OCI-LY1 (cell line): Measurements from ENCODE around the gene CYSLTR1.

Source experiments
- EZH2 ChIP-seq: fragments of 200-600 bp; sonication (generic), shearing (Covaris generic); IDR thresholded peaks from 2 replicates; pipeline ENCODE4 v1.8.0; 2017; ENCODE audit warnings: borderline replicate concordance, mixed run types, mild to moderate bottlenecking, antibody characterized with exemption, low read length, moderate library complexity, mixed read lengths
- TF ChIP-seq, protein P1 (sequence below): fragments of 200-600 bp; sonication (generic), shearing (Covaris generic); IDR thresholded peaks from 2 replicates; pipeline ENCODE4 v1.5.1; 2017; ENCODE audit warnings: mild to moderate bottlenecking, antibody characterized with exemption, low read length, moderate library complexity, mixed read lengths

DNA sequence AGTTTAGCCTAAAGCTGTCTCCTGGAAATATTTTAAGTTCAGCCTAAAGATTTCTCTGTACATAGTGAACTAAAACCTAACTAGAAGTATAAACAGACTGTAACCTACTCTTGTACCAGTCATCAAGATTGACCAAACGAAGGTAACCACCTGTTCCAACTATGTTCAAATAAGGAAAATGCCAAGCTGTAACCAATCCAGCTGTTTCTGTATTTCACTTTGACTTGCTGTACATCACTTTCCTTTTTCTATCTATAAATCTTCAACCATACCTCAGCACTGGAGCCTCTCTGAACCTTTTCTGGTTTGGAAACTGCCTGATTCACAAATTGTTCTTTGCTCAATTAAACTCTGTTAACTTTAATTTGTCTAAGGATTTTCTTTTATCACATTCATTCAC lies 3.1 kb upstream of the CYSLTR1 start:
- TF ChIP-seq, protein P1, sequence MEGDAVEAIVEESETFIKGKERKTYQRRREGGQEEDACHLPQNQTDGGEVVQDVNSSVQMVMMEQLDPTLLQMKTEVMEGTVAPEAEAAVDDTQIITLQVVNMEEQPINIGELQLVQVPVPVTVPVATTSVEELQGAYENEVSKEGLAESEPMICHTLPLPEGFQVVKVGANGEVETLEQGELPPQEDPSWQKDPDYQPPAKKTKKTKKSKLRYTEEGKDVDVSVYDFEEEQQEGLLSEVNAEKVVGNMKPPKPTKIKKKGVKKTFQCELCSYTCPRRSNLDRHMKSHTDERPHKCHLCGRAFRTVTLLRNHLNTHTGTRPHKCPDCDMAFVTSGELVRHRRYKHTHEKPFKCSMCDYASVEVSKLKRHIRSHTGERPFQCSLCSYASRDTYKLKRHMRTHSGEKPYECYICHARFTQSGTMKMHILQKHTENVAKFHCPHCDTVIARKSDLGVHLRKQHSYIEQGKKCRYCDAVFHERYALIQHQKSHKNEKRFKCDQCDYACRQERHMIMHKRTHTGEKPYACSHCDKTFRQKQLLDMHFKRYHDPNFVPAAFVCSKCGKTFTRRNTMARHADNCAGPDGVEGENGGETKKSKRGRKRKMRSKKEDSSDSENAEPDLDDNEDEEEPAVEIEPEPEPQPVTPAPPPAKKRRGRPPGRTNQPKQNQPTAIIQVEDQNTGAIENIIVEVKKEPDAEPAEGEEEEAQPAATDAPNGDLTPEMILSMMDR: no peak
- no peak for TF ChIP-seq EZH2
